ENCODE measurements around the gene NDUFS1. TPM values are rescaled to one million over a fixed set of nuclear protein-coding genes. Genes with fewer than 3 reads are reported as not detected.

Gene NDUFS1
- total RNA-seq, 1 experiment from 2014 or later = 110 TPM

DNA sequence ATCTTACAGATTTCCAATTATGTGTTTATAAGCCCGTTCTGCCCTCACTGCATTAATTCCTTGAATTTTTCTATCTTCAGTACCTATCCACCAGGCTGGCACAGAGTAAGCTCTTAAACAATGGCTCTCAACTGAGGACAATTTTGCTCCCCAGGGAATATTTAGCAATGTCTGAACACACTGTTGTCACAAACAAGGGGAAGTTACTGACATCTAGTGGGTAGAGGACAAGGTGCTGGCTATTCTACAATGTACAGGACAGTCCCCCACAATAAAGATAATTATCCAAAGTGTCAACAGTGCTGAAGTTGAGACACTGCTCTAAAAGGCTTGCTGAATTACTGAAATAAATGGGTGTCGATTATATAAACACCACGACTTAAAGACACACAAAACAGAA, 5.0 kb downstream of the NDUFS1 start:
- BruUV-seq (replicated peaks) = no TSS peak
- ChIA-PET CTCF (no interaction called here), POLR2A (ENCODE audit: unreplicated experiment) (no interaction called here)
- intact Hi-C loops (cut with micrococcal nuclease) = loop anchor here (5.0 kb wide), 1 partner anchor 117 kb away; no protein-coding TSS in a partner anchor
- Histone ChIP-seq H4K20me1 (ENCODE audit: low read length) (peaks cover 7% of the 10 kb centered on the region; the same call in 1 of the 2 replicates), H2AFZ (ENCODE audit: low read length) (no peak overlapping the region), H3F3A (ENCODE audit: low read length, unreplicated experiment) (no peaks in the 10 kb centered on the region), H3K27me3 (ENCODE audit: low read length) (no peaks in the 10 kb centered on the region), H3K4me3 (ENCODE audit: low read length) (no peak overlapping the region), H3K79me2 (ENCODE audit: low read length) (peaks cover 69% of the 10 kb centered on the region), H3K4me1 (ENCODE audit: insufficient read depth, low read length) (peaks cover 8% of the 10 kb centered on the region; the same call in 1 of the 2 replicates), H3K9ac (ENCODE audit: low read length) (no peak overlapping the region), H3K9me2 (replicated peaks; ENCODE audit: low read length) (no peaks in the 10 kb centered on the region), H3K36me3 (ENCODE audit: low read depth, low read length) (peaks cover 27% of the 10 kb centered on the region; the same call in 1 of the 2 replicates), H3K27ac (ENCODE audit: low read length) (no peak overlapping the region), H3K4me2 (ENCODE audit: low read length) (no peak overlapping the region), H3K9me3 (ENCODE audit: low read length) (no peaks in the 10 kb centered on the region)
- TF ChIP-seq EZH2phosphoT487 (IDR thresholded peaks at IDR 0.05; ENCODE audit: borderline replicate concordance, low read length) (no peak), CTCF (conservative IDR thresholded peaks at IDR 0.05; ENCODE audit: low read depth, low read length) (peak; percentile 49)
- peak; percentile 39; the same call in 1 of the 2 replicates for ATAC-seq
- DNase-seq = peak; percentile 26

DNA sequence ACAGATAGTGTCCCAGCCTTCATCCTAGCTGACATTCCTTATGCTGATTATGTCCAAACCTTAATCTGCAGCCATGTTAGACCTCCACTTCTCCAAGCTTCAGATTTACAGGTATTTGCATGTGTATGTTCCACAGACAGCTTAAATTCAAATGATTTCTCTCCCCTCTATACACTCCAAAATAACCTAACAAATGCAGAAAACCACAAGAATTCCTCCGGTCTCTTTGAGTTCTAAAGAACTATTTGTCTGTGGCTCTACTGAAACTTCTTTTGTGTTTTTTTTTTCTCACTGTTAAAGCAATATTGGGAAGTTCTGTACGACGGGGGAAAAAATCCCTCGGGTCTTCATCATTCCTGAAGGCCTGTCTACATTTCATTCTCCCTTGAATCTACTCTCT, 8.6 kb downstream of the NDUFS1 start:
- Histone ChIP-seq H4K20me1 (ENCODE audit: low read length) (no peaks in the 10 kb centered on the region), H3K4me1 (ENCODE audit: insufficient read depth, low read length) (no peaks in the 10 kb centered on the region), H3K4me2 (ENCODE audit: low read length) (no peak overlapping the region), H3K9ac (ENCODE audit: low read length) (no peak overlapping the region), H3K4me3 (ENCODE audit: low read length) (no peak overlapping the region), H3K27me3 (ENCODE audit: low read length) (no peaks in the 10 kb centered on the region), H3F3A (ENCODE audit: low read length, unreplicated experiment) (no peaks in the 10 kb centered on the region), H3K9me3 (ENCODE audit: low read length) (no peaks in the 10 kb centered on the region), H3K36me3 (ENCODE audit: low read depth, low read length) (peaks cover 52% of the 10 kb centered on the region), H2AFZ (ENCODE audit: low read length) (no peak overlapping the region), H3K79me2 (ENCODE audit: low read length) (peaks cover 34% of the 10 kb centered on the region), H3K9me2 (replicated peaks; ENCODE audit: low read length) (no peaks in the 10 kb centered on the region), H3K27ac (ENCODE audit: low read length) (no peak overlapping the region)
- intact Hi-C loops (cut with micrococcal nuclease) = loop anchor here (5.0 kb wide), 1 partner anchor 113 kb away; no protein-coding TSS in a partner anchor
- no TSS peak for BruUV-seq (replicated peaks)
- POLR2A ChIA-PET (ENCODE audit: unreplicated experiment) = no interaction called here
- CTCF ChIA-PET = no interaction called here
- ATAC-seq (no peak), DNase-seq (no peak)
- TF ChIP-seq EZH2 (IDR thresholded peaks at IDR 0.05; ENCODE audit: low read length, unreplicated experiment) (no peak), EZH2phosphoT487 (IDR thresholded peaks at IDR 0.05; ENCODE audit: borderline replicate concordance, low read length) (no peak), CTCF (conservative IDR thresholded peaks at IDR 0.05; ENCODE audit: low read depth, low read length) (no peak)

DNA sequence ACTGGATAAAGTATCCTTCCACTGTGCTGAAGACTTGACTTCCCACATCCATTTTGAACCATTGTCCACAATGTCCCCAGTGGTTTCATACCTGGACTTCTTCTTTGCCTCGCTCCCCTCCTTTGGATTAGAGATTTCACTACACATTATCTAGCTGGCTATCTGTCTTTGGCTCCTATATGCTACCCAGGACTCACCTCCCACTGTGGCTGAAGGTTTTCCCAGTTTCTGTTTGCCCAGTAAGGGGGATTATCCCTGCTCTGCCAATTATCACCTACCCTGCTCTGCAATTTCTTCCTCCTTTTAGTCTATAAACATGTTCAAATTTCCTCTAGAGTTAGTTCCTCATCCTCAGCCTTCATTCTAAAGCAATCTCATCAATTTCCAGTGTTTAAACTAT, 9.1 kb downstream of the NDUFS1 start:
- DNase-seq (no peak), ATAC-seq (no peak)
- TF ChIP-seq CTCF (conservative IDR thresholded peaks at IDR 0.05; ENCODE audit: low read depth, low read length) (no peak), EZH2 (IDR thresholded peaks at IDR 0.05; ENCODE audit: low read length, unreplicated experiment) (no peak), EZH2phosphoT487 (IDR thresholded peaks at IDR 0.05; ENCODE audit: borderline replicate concordance, low read length) (no peak)
- no peaks in the 10 kb centered on the region for H3K27me3 ChIP-seq (ENCODE audit: low read length)
- no peak overlapping the region for H3K27ac ChIP-seq (ENCODE audit: low read length)
- H2AFZ ChIP-seq (ENCODE audit: low read length) = no peak overlapping the region
- intact Hi-C loops (cut with micrococcal nuclease) = loop anchor here (5.0 kb wide), 1 partner anchor 113 kb away; no protein-coding TSS in a partner anchor
- H3K9me2 ChIP-seq (replicated peaks; ENCODE audit: low read length) = no peaks in the 10 kb centered on the region
- peaks cover 29% of the 10 kb centered on the region for H3K79me2 ChIP-seq (ENCODE audit: low read length)
- no peaks in the 10 kb centered on the region for H3K4me1 ChIP-seq (ENCODE audit: insufficient read depth, low read length)
- H3K4me2 ChIP-seq (ENCODE audit: low read length) = no peak overlapping the region
- H4K20me1 ChIP-seq (ENCODE audit: low read length) = no peaks in the 10 kb centered on the region
- H3K9ac ChIP-seq (ENCODE audit: low read length) = no peak overlapping the region
- no peaks in the 10 kb centered on the region for H3K9me3 ChIP-seq (ENCODE audit: low read length)
- no peaks in the 10 kb centered on the region for H3F3A ChIP-seq (ENCODE audit: low read length, unreplicated experiment)
- H3K36me3 ChIP-seq (ENCODE audit: low read depth, low read length) = peaks cover 57% of the 10 kb centered on the region
- CTCF ChIA-PET = no interaction called here
- POLR2A ChIA-PET (ENCODE audit: unreplicated experiment) = no interaction called here
- H3K4me3 ChIP-seq (ENCODE audit: low read length) = no peak overlapping the region
- BruUV-seq (replicated peaks) = no TSS peak
